NB4 (cell line): Measurements from ENCODE around the gene PANK4.

Experiments
- MYC ChIP-seq: IDR thresholded peaks from 2 replicates; pipeline ENCODE4 v1.6.1; 2011; ENCODE audit warnings: low read depth, low read length
- POLR2A ChIP-seq: IDR thresholded peaks from 2 replicates; pipeline ENCODE4 v1.6.1; 2011; ENCODE audit warnings: mild to moderate bottlenecking; ENCODE audit not compliant: insufficient read length; ENCODE audit errors: extremely low read depth
- TF ChIP-seq, protein P1 (sequence below): IDR thresholded peaks from one replicate; pipeline ENCODE4 v1.5.1; 2012; ENCODE audit warnings: low read depth, low read length
- TF ChIP-seq, protein P2 (sequence below): IDR thresholded peaks from 2 replicates; pipeline ENCODE4 v1.6.1; 2011; ENCODE audit warnings: low read depth, low read length

DNA sequence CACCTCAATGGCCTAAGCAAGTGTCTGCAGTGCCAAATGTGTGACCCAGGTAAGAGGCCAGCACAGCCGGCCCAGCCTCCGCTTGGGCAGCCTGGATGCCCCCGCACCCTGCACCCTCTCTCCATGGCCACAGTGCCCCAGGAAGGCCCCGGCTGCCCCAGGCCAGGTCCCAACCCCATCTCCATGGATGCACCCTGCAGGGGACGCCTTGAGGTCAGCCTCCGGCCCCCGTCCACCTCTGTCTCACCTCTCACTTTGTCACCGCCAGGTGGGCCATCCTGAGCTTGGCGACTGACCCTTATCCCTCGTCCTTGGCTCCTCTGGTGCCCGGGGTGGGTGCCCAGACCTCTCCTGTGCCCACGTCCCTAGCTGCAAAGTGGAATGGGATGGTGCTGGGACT lies 32.0 kb upstream of the PANK4 start:
- TF ChIP-seq, protein P1, sequence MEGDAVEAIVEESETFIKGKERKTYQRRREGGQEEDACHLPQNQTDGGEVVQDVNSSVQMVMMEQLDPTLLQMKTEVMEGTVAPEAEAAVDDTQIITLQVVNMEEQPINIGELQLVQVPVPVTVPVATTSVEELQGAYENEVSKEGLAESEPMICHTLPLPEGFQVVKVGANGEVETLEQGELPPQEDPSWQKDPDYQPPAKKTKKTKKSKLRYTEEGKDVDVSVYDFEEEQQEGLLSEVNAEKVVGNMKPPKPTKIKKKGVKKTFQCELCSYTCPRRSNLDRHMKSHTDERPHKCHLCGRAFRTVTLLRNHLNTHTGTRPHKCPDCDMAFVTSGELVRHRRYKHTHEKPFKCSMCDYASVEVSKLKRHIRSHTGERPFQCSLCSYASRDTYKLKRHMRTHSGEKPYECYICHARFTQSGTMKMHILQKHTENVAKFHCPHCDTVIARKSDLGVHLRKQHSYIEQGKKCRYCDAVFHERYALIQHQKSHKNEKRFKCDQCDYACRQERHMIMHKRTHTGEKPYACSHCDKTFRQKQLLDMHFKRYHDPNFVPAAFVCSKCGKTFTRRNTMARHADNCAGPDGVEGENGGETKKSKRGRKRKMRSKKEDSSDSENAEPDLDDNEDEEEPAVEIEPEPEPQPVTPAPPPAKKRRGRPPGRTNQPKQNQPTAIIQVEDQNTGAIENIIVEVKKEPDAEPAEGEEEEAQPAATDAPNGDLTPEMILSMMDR, result no peak
- TF ChIP-seq POLR2A (no peak), MYC (no peak)
- TF ChIP-seq, protein P2, sequence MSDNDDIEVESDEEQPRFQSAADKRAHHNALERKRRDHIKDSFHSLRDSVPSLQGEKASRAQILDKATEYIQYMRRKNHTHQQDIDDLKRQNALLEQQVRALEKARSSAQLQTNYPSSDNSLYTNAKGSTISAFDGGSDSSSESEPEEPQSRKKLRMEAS, result no peak
